Spleen (tissue), 11 donors: ENCODE data around the gene MTX1. TPM values are rescaled to one million over a fixed set of nuclear protein-coding genes. Genes with fewer than 3 reads are reported as not detected.

Source experiments
- DNase-seq: peaks from one replicate; pipeline ENCODE4 v3.0.0-alpha.2; 2020
- H3K27ac ChIP-seq, 8 donors: fragments of 200-600 bp; sonication (generic) in 7 of 8; 1 replicate in 4 of 8; 2 replicates in 4 of 8; pipeline versions ENCODE4 v1.5.0 to v1.8.0; 2016 to 2021; ENCODE audit warnings: inconsistent platforms in 4 of 8, mild to moderate bottlenecking in 4 of 8, moderate library complexity in 1 of 8
- H3K27me3 ChIP-seq, 7 donors: fragments of 200-600 bp; sonication (generic) in 6 of 7; replicated peaks in 1 of 7; 1 replicate in 4 of 7; 2 replicates in 3 of 7; pipeline versions ENCODE4 v1.5.0 to v1.8.0; 2016 to 2021; ENCODE audit warnings: inconsistent platforms in 3 of 7, mild to moderate bottlenecking in 1 of 7
- H3K36me3 ChIP-seq, 6 donors: fragments of 200-600 bp; sonication (generic) in 5 of 6; 1 replicate in 4 of 6; 2 replicates in 2 of 6; pipeline versions ENCODE4 v1.5.0 to v1.8.0; 2016 to 2021; ENCODE audit warnings: inconsistent platforms in 2 of 6
- H3K4me1 ChIP-seq, 6 donors: fragments of 200-600 bp; sonication (generic) in 5 of 6; 1 replicate in 3 of 6; 2 replicates in 3 of 6; pipeline versions ENCODE4 v1.5.0 to v1.8.0; 2016 to 2021; ENCODE audit warnings: inconsistent platforms in 3 of 6
- H3K4me3 ChIP-seq, 8 donors: fragments of 200-600 bp; sonication (generic) in 7 of 8; 1 replicate in 4 of 8; 2 replicates in 4 of 8; pipeline versions ENCODE4 v1.5.0 to v1.8.0; 2016 to 2021; ENCODE audit warnings: inconsistent platforms in 4 of 8, mild to moderate bottlenecking in 4 of 8, moderate library complexity in 2 of 8
- H3K9me3 ChIP-seq, 8 donors: fragments of 200-600 bp; sonication (generic) in 7 of 8; 1 replicate in 4 of 8; 2 replicates in 4 of 8; pipeline versions ENCODE4 v1.5.0 to v1.8.0; 2016 to 2021; ENCODE audit warnings: inconsistent platforms in 4 of 8
- POLR2A ChIP-seq, 3 donors: fragments of 450-650 bp; IDR thresholded peaks; one replicate each; pipeline ENCODE4 v1.5.1; 2017; ENCODE audit warnings: antibody characterized with exemption in 3 of 3, mild to moderate bottlenecking in 1 of 3
- POLR2AphosphoS5 ChIP-seq, 3 donors: sonication (generic); formaldehyde crosslinking; IDR thresholded peaks; one replicate each; pipeline ENCODE4 v1.5.1; 2017; ENCODE audit warnings: antibody characterized with exemption in 3 of 3
- WGBS, 5 donors: extraction: QIAGEN DNeasy Blood & Tissue Kit in 3 of 5; methylation state at CpG; one replicate each; pipeline versions ENCODE4 v1.1.5 to v1.1.7; 2013 to 2018; 5-methylcytosine and 5-hydroxymethylcytosine counted together
- intact Hi-C: fragments of 100-400 bp; cut with DNase I; formaldehyde crosslinking; loops from one replicate; pipeline ENCODE4 v1.15.0; 2023; ENCODE audit warnings: low total_unique reads
- polyA plus RNA-seq, 3 donors: library from polyadenylated mRNA; stranded (reverse); fragments of 200-250 nt; gene quantifications; one replicate each; pipeline ENCODE4 v1.2.1, GENCODE V29; 2013
- total RNA-seq, 7 donors: library from RNA; depleted of rRNA in 3 of 7; stranded (reverse); fragments of >200 nt in 3 of 7; fragmentation: NEBNext Ultra II Directional in 4 of 7; extraction: Animal tissue kit (Norgen Biotek cat#: 25700) in 4 of 7; gene quantifications; one replicate each; pipeline versions ENCODE4 v1.1.0 to v1.2.1, GENCODE V29; 2016 to 2021
- TF ChIP-seq, protein P1 (sequence below), 11 experiments: fragments of 200-600 bp in 7 of 11; fragments of 450-650 bp in 4 of 11; sonication (generic) in 4 of 11; IDR thresholded peaks in 8 of 11; conservative IDR thresholded peaks in 3 of 11; 1 replicate in 7 of 11; 2 replicates in 4 of 11; pipeline versions ENCODE4 v1.4.0 to v1.8.0; 2016 to 2021; ENCODE audit warnings: antibody characterized with exemption in 11 of 11, inconsistent platforms in 4 of 11, mild to moderate bottlenecking in 1 of 11
- donor health status: healthy with polysubstance abuse.
- donor health status: DM: no; HTN: no; CAD: no; lungs with moderate emphysema.
- donor health status: DM: no; HTN: no; CAD: no.
- donor health status: Bipolar disorder and iron deficiency.
- donor health status: healthy.
- donor health status: DM: no; HTN: no; CAD: no.
- donor health status: DM: yes; HTN: yes; CAD: no.

MTX1 gene
- total and polyA plus RNA-seq, 10 donors, result 28.2 to 48.4 (median 38.5) TPM

DNA sequence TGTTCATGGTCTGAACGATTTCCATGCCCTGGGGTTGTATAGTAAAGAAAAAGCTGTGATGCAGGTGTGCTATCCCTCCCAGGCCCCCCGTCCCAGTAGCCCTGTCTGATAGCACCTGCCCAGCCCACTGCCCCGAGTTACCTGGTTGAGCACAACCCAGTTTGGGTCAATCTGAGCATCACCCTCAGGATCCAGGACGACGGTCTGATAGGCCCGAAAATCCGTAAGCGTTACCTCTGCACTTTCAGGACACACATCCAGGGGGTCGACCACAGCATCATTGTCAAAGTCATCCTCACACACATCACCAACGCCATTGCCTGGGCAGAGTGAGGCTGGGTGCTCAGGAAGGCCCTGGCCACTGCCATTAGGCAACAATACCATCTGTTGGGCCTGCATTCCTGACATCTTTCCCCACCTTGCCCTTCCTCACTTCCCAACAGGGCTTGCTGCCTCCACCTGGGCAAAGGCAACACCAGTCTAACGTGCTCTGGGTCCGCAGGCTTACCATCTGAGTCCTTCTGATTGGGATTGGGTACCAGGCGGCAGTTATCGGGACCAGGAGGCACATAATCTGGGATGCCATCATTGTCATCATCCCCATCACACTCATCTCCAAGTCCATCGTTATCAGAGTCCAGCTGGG lies 10.5 kb upstream of the MTX1 start:
- no peak for DNase-seq
- WGBS, 5 donors, result 93 to 95% (median 93%) methylated on average over 15 of the region's 15 CpGs
- peaks cover 0 to 10% (median 0%) of the 10 kb centered on the region in 6 donors for H3K36me3 ChIP-seq

DNA sequence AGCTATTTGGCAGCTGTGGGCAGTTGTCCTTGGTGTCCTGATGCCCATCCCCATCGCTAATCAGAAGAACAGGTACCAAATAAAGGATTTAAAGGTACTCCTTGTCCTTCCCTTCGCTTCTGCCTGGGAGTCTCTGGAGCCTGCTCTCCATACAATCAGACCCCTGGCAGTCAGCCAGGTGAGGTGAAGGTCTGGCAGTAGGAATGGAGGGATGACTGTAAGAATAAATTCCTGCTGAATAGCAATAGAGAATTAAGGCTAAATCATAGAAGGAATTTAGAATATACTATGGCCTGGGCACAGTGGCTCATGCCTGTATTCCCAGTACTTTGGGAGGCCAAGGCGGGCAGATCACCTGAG lies 10.0 kb upstream of the MTX1 start:
- Histone ChIP-seq H3K27ac (no peak overlapping the region), H3K36me3 (peaks cover 0 to 10% (median 0%) of the 10 kb centered on the region in 6 donors), H3K4me3 (no peak overlapping the region), H3K4me1 (peaks cover 3 to 37% (median 29%) of the 10 kb centered on the region in 6 donors), H3K27me3 (peaks cover 0 to 18% (median 0%) of the 10 kb centered on the region in 7 donors), H3K9me3 (no peaks in the 10 kb centered on the region)
- intact Hi-C loops, result no loop called here
- DNase-seq, result no peak
- TF ChIP-seq POLR2AphosphoS5 (IDR thresholded peaks at IDR 0.05) (no peak), POLR2A (IDR thresholded peaks at IDR 0.05) (no peak)
- TF ChIP-seq, protein P1, sequence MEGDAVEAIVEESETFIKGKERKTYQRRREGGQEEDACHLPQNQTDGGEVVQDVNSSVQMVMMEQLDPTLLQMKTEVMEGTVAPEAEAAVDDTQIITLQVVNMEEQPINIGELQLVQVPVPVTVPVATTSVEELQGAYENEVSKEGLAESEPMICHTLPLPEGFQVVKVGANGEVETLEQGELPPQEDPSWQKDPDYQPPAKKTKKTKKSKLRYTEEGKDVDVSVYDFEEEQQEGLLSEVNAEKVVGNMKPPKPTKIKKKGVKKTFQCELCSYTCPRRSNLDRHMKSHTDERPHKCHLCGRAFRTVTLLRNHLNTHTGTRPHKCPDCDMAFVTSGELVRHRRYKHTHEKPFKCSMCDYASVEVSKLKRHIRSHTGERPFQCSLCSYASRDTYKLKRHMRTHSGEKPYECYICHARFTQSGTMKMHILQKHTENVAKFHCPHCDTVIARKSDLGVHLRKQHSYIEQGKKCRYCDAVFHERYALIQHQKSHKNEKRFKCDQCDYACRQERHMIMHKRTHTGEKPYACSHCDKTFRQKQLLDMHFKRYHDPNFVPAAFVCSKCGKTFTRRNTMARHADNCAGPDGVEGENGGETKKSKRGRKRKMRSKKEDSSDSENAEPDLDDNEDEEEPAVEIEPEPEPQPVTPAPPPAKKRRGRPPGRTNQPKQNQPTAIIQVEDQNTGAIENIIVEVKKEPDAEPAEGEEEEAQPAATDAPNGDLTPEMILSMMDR (IDR thresholded peaks at IDR 0.05 in 8 of 11, conservative IDR thresholded peaks at IDR 0.05 in 3 of 11), result no peak
- 86 to 99% (median 98%) methylated on average over 3 of the region's 3 CpGs for WGBS, 5 donors

More for the DNA sequence above, 10.5 kb upstream of the MTX1 start:
- Histone ChIP-seq H3K4me1 (peaks cover 5 to 42% (median 34%) of the 10 kb centered on the region in 6 donors), H3K4me3 (no peak overlapping the region), H3K27me3 (peaks cover 0 to 22% (median 0%) of the 10 kb centered on the region in 7 donors), H3K9me3 (no peaks in the 10 kb centered on the region), H3K27ac (peak overlapping the region in 5 of 8 donors; percentile 50 to 82 (median 59))
- intact Hi-C loops, result no loop called here
- TF ChIP-seq POLR2AphosphoS5 (IDR thresholded peaks at IDR 0.05) (no peak), POLR2A (IDR thresholded peaks at IDR 0.05) (no peak)
- TF ChIP-seq, protein P1 (IDR thresholded peaks at IDR 0.05 in 8 of 11, conservative IDR thresholded peaks at IDR 0.05 in 3 of 11), result no peak

DNA sequence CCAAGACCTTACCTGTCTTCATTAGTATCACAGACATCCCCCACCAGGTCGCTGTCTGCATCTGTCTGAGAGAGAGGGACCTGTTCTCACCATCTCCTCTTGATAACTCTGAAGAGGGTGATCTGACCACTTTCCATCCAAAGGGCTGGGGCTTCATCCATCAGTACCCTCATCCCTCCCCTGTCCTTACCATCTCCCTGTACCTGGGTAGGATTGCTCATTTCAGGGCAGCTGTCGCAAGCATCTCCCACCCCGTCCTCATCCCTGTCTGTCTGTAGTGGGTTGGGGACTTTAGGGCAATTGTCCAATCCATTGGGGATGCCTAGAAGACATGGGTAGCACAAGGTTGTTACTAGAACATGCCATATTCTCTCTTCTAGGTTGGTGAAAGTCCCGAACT lies 8.7 kb upstream of the MTX1 start:
- no peak overlapping the region for H3K4me3 ChIP-seq
- H3K4me1 ChIP-seq, result peaks cover 0 to 24% (median 16%) of the 10 kb centered on the region in 6 donors
- H3K36me3 ChIP-seq, result peaks cover 0 to 10% (median 0%) of the 10 kb centered on the region in 6 donors
- WGBS, 5 donors, result 79 to 93% (median 86%) methylated on average over 4 of the region's 4 CpGs
- DNase-seq, result no peak
- no peak overlapping the region for H3K27ac ChIP-seq
- H3K9me3 ChIP-seq, result no peaks in the 10 kb centered on the region
- H3K27me3 ChIP-seq, result peaks cover 0 to 6% (median 0%) of the 10 kb centered on the region in 7 donors
- intact Hi-C loops, result no loop called here
- TF ChIP-seq, protein P1 (IDR thresholded peaks at IDR 0.05 in 8 of 11, conservative IDR thresholded peaks at IDR 0.05 in 3 of 11), result no peak
- TF ChIP-seq POLR2A (IDR thresholded peaks at IDR 0.05) (no peak), POLR2AphosphoS5 (IDR thresholded peaks at IDR 0.05) (no peak)

DNA sequence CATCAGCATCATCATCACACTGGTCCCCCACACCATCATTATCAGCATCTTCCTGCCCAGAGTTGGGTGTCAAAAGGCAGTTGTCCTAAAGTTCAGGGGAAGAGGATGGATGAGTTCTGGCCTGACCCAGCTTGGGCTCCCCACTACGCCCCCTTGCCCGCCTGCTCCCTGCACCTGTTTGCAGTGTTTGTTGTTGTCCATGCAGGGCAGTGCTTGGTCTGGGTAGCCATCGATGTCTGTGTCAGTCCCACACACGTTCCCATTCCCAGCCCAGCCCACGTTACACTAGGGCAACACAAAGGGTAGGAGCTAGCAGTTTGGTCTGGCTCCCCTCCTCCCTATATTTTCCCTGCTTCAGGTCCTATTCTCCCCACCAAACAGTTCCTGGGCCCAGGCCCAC lies 7.6 kb upstream of the MTX1 start:
- Histone ChIP-seq H3K27ac (no peak overlapping the region), H3K36me3 (peaks cover 0 to 10% (median 0%) of the 10 kb centered on the region in 6 donors), H3K27me3 (no peaks in the 10 kb centered on the region), H3K4me1 (peaks cover 0 to 13% (median 6%) of the 10 kb centered on the region in 6 donors), H3K9me3 (no peaks in the 10 kb centered on the region), H3K4me3 (no peak overlapping the region)
- peak; percentile 39 for DNase-seq
- no peak for TF ChIP-seq POLR2AphosphoS5 (IDR thresholded peaks at IDR 0.05)
- no peak for TF ChIP-seq POLR2A (IDR thresholded peaks at IDR 0.05)
- TF ChIP-seq, protein P1 (IDR thresholded peaks at IDR 0.05 in 8 of 11, conservative IDR thresholded peaks at IDR 0.05 in 3 of 11), result no peak
- intact Hi-C loops, result no loop called here
- 84 to 97% (median 93%) methylated on average over 4 to 5 of the region's 5 CpGs for WGBS, 5 donors
